Activated CD4-positive, CD25-positive, alpha-beta regulatory T cell treated with anti-CD3 and anti-CD28 coated beads, Interleukin-2, amount 50 U/mL, for 24 hours (primary cell): ENCODE data around the gene RNF215.

Experiments
- ATAC-seq, 2 donors: fragments of 150-1000 bp; cut with Tn5 transposase; one replicate each; pipeline ENCODE4 v1.10.0; 2021; ENCODE audit warnings: mild to moderate bottlenecking in 1 of 2, moderate library complexity in 1 of 2

RNF215 gene

GRCh38 chr22:30386960-30387827 is at the start of gene RNF215:
RNF215 (minus strand) TSS chr22:30387411; CDS start chr22:30387313, 98 bp downstream.
- ATAC-seq = peak; percentile 79 to 89

DNA sequence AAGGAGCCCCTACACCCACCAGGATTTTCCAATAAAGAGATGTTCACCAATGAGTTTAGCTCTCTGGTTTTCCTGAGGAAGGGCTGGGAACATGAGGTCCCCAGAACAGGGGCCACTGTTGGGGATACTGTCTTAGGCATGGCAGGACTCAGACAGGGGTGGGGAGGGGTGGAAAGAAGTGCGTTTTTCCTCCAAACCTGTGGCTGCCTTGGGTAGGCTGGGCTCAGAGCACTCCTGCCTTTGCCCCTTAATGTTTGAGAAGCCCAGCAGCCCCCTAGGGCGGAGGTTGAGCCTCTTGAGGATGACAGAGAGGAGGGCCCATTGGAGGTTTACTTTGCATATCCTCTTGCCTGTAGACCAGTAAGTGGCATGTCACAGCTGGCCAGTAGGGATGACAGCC is 49.0 kb upstream of the RNF215 start:
- no peak for ATAC-seq

DNA sequence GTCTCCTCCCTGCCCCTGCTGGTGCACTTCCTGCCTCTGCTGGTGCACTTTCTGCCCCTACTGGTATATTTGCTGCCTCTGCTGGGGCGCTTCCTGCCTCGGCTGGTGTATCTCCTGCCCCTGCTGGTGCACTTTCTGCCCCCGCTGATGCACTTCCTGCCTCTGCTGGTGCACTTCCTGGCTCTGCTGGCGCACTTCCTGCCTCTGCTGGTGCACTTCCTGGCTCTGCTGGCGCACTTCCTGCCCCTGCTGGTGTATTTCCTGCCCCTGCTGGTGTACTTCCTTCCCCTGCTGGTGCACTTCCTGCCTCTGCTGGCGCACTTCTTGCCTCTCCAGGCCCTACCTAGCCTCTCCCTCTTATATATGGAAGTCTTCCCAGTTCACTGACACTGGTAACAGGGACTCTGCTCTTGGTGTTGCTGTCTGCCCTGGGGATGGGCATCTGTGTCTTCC is 48.5 kb upstream of the RNF215 start:
- ATAC-seq = peak; percentile 90 to 93

DNA sequence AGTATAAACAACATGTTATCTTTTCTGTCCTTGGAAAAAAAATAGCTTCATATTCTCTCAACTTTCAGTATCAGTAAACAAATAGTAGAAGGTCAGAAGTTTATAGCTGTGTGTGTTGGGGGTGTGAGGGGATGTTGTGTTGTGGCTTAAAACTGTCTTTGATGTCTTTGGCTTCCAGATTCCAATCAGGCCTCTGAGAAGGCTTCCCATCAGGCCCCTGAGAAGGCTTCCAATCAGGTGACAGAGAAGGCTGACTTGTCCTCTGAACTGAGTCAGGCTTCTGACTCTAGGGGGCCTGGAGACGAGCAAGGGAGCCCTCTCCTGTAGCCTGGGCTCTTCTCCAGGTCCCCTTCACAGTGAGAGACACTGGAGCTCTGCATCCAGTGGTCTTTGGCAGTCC is 47.6 kb upstream of the RNF215 start:
- no peak for ATAC-seq

GRCh38 chr22:30433773-30434172 is 46.6 kb upstream of the RNF215 start:
- ATAC-seq = no peak

- no peak for ATAC-seq
Measured at GRCh38 chr22:30433227-30433626, 46.0 kb upstream of the RNF215 start.

DNA sequence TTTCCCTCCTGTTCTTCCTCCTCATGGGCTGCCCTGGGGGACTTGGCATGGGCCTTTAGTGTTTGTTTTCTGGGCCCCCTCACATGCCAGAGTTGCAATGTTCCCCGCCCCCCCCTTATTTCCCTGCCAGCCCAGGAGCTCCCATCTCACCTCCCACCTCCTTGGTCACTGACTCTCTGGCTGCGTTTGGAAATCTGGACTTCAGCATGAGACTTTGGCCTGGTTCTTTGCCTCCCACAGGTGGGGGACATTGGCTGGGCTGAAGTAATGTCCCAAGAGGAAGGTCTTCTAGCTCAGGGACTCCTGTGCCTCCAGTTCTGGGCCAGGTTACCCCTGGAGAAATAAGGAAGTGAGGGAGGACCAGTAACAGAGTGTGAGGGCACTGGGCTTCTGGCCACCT is 45.3 kb upstream of the RNF215 start:
- ATAC-seq = no peak

DNA sequence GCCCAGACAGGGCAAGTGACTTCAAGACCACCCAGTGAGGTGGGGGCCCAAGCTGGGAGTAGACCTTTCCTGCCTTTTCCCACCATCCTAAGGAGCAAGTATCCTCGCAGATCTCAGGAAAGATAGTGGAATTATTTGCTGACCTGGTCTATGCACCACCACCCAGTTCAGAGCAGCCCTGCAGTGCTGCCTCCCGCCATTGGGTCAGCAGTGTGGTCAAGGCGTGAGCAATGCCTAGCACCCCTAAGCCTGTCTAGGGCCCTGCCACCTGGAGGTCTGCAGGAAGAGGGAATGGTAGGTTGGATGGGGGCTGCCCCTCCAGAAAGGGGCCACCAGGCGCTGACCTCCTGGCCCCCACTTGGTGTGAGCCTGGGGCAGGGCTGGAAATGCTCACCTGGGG is 44.9 kb upstream of the RNF215 start:
- ATAC-seq = no peak

DNA sequence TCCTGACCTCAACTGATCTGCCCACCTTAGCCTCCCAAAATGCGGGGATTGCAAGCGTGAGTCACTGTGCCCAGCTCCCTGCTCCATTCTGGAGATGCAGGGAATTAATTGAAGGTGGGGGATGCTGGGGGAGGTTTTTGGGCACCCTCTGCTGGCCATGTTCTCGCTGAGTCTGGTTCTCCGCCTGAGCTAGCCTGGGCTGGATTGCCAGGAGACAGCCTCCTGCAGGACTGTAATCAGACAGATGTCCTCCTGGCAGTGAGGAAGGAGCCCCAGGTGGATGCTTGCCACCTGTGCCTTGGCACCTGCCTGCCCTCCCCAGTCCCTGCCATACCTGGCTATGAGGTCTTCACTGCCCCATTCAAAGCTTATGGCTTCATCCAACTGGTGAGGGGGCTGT is 43.7 kb upstream of the RNF215 start:
- ATAC-seq = no peak

GRCh38 chr22:30429887-30430286 is 42.7 kb upstream of the RNF215 start:
- no peak for ATAC-seq

- no peak for ATAC-seq
Measured at GRCh38 chr22:30427871-30428270, 40.7 kb upstream of the RNF215 start.

DNA sequence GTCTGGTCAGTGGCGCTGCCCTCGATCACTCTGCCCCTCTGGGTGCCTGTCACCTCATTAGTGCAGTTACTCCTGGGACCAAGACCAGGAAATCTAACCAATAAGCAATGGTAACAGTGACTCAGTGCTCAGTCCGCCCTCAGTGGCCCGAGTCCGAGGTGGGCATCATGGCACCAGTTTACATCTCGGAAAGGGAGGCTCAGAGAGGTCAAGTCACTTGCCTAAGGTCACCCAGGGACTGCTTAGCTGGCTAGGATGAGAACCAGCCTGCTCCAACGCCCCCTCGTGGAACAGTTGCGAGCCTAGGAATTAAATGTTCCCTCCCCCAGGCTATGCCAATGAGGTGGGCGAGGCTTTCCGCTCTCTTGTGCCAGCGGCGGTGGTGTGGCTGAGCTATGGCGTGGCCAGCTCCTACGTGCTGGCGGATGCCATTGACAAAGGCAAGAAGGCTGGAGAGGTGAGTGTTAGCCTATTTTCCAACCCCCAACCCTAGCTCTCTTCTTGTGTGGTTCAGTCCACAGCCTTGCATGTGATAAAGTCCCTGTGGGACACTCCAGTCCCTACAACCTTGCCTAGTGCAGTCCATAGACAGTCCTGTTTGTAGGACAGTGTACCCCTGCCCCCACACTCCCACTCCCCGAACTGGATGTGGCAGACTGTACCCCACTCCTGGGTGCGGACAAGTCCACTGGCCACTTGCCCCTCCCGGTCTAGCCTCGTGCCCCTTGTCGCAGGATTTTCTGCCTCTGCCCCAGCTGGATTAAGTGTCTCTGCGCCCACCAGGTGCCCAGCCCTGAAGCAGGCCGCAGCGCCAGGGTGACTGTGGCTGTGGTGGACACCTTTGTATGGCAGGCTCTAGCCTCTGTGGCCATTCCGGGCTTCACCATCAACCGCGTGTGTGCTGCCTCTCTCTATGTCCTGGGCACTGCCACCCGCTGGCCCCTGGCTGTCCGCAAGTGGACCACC is 39.5 kb upstream of the RNF215 start:
- ATAC-seq = peak; percentile 23 to 41

DNA sequence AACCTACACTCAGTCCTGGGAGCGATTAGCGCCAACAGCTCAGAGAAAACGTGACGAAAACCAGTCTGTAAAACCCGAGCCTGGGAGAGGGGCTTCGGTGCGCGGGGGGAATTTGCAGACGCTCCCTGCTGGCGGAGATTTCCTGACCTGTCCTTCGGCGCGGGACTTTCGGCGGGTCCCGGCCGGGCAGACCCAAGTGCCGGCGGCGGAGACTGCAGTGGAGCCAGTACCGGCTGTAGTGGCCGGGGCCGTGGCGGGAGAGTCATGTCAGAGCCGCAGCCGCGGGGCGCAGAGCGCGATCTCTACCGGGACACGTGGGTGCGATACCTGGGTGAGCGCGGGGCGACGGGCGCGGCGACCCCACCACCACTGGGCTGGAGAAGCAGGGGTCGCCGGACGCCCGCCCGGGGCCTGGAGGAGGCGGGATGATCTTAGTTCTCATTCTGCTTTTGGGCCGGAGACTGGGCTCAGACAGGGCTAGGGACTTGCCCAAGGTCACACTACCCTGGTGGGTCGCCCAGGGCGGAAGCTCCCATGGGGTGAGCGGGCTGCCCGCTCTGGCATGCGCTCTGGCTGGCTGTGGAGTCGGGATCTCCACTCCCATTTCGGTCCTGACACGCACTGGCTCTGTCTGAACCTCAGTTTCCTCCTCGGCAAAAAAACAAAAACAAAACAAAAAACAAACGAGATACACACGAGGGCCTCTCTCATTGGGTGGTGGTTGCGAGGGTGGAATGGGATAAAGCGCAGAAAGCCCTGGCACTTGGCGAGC is 38.6 kb upstream of the RNF215 start, which contains the start of gene MTFP1:
Gene MTFP1 (plus strand): TSS at position 153 of the 772 bp plus-strand sequence. CDS start 112 bp downstream, at position 265.
- no peak for ATAC-seq

DNA sequence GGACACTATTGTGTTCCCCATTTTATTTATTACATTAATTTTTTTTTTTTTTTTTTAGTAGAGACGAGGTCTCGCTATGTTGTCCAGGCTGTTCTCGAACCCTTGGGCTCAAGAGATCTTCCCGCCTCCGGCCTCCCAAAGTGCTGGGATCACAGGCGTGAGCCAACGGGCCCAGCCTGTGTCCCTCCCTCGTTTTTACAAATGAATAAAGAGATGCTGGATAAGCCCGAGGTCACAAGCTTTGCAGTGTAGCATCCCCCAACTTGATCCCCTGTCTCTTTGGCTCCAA is 38.1 kb upstream of the RNF215 start:
- ATAC-seq = no peak

DNA sequence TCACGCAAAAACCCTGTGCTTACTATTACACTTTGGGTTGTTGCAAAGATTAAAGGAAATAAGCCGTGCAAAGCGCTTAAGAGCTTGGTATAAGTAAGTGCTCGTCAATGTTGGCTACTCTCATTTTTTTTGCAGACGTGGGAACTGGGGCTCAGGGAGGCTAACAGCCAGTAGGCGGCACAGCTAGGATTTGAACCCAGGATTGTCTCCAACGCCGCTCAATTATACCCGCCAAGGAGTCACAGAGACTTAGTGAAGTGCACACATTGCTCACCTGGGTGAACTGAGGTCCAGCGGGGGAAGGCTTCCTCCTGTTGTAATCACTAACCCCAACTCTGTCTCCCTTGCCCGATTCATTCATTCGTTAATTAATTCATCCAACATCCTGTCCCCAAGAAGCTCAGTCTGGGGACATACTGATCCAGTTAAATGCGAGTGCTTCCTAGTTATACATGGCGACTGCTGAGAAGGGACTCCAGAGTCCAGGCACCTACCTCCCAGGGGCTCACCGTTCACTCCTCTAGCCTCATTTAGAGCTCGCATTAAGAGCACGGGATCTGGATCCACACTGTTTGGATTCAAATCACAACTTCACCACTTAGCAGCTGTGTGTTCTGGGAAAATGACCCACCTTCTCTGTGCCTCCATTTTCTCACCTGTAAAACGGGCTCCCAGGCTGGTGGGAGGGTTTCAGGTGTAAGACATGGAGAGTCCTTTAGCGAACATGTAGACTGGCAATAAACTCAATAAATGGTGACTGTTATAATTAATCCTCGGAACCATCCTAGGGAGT is 37.5 kb upstream of the RNF215 start:
- no peak for ATAC-seq

- ATAC-seq = peak; percentile 92 to 94
Measured at GRCh38 chr22:30423959-30424533, 36.8 kb upstream of the RNF215 start.

DNA sequence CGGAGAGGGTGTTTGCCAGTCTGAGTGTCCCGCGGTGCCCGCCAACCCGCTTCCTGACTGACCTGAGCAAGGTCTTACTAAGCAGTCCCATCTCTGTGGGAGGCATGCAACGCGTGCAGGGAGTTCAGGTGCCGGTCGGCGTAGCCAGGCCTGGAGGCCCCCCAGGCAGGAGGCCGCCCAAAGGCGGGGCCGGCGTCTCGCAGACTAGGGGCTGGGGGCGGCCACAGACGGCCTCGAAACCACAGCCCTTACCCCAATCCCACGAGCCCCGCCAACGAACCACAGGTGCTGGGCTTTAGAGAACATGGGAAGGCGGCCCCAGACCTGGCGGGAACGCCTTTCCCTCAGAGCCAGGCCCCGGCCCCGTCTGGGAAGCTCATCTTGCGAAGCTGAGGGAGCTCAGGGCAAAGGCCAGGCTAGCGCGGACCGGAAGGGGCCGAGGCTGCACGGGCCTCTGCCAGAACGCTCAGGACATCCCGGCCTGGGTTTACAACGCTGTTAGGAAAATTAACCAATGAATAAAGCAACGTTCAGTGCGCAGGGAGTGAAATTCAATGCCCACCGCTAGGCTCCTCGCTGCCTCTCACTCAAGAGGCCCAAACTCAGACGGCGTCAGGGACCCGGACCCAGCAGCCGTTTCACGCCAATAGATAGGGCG is 36.2 kb upstream of the RNF215 start:
- ATAC-seq = peak; percentile 8

- no peak for ATAC-seq
Measured at GRCh38 chr22:30422481-30423300, 35.5 kb upstream of the RNF215 start.

DNA sequence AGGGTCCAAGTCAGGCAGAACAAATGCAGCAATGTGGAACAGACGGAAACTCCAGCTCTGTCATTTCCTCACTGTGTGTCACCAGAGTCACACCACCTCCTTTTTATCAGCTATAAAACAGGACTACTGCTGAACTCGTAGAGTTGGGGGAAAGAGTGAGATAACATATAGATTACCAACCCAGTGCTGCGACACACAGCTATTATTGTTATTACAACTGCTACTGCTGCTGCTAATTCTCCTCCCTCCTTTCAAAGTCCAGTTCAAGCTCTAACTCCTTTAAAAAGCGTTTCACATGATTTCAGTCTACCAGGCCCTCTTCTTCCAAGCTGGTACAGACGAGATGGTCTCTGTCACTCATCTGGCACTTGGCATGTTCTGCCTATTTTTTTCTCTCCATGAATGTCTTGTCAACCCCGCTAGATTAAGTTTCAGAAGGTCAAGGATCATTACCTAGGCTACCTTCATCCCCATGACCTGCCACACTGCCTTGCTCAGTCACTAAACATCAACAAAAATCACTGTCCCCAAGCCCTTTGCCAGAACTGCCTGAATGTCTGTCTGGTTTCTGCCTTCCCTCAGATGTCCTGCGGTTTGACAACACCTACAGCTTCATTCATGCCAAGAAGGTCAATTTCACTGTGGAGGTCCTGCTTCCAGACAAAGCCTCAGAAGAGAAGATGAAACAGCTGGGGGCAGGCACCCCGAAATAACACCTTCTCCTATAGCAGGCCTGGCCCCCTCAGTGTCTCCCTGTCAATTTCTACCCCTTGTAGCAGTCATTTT is 34.7 kb upstream of the RNF215 start:
- ATAC-seq = no peak
